K562 (cell line): ENCODE measurements around the gene GALNS. TPM values are rescaled to one million over a fixed set of nuclear protein-coding genes. Genes with fewer than 3 reads are reported as not detected.

Source experiments
- ATAC-seq: fragments of 200-7000 bp; cut with Tn5 transposase; 3 replicates; pipeline ENCODE4 v1.9.1; 2020; ENCODE audit warnings: moderate library complexity
- BruUV-seq: library from RNA; stranded (reverse); fragments of 400-500 nt; replicated peaks from 2 replicates; lab custom pipeline; 2021; lab: Mats Ljungman, UMichigan
- CTCF ChIA-PET: fragments of 300-600 bp; formaldehyde crosslinking; extraction: SDS; loops from one replicate; lab custom pipeline; 2021; ENCODE audit warnings: low intra/inter-chr PET ratio; lab: Yijun Ruan, JAX
- POLR2A ChIA-PET: fragments of 300-600, 350-650 bp; sonication (Branson Sonifier 250); formaldehyde crosslinking; extraction: SDS; loops from one replicate; lab custom pipeline; 2021; ENCODE audit warnings: antibody characterized with exemption, inconsistent platforms; lab: Yijun Ruan, JAX
- DNase-seq, 4 experiments: peaks; one replicate each; pipeline versions ENCODE4 v3.0.0 to v3.0.0-alpha.2; 2011 to 2018; ENCODE audit warnings: low spot score in 3 of 4, mixed read lengths in 3 of 4; ENCODE audit errors: extremely low read depth in 1 of 4
- FAIRE-seq: peaks from 2 replicates; lab custom pipeline; 2011; peaks lifted over from hg19 to GRCh38; lab: Jason Lieb, UNC
- H2AFZ ChIP-seq: 2 replicates; pipeline ENCODE4 v1.6.0; 2011; ENCODE audit warnings: low read depth, low read length, control low read depth, inconsistent platforms
- H3K27ac ChIP-seq: fragments of 200-600 bp; 3 replicates; pipeline ENCODE4 v1.8.0; 2011; ENCODE audit warnings: low read depth, mild to moderate bottlenecking, control low read depth, inconsistent platforms, low read length, moderate library complexity, mixed read lengths; ENCODE audit errors: extremely low read depth
- H3K27me3 ChIP-seq, 2 experiments: fragments of 300-600 bp in 1 of 2; 2 replicates in 1 of 2; 3 replicates in 1 of 2; pipeline versions ENCODE4 v1.6.0 to v1.8.0; 2011; ENCODE audit warnings: inconsistent platforms in 2 of 2, low read length in 2 of 2, mild to moderate bottlenecking in 1 of 2, mixed read lengths in 1 of 2, moderate library complexity in 1 of 2; ENCODE audit not compliant: control insufficient read depth in 2 of 2, insufficient read depth in 2 of 2
- H3K36me3 ChIP-seq: fragments of 300-600 bp; 3 replicates; pipeline ENCODE4 v1.8.0; 2011; ENCODE audit warnings: mild to moderate bottlenecking, low read length, inconsistent platforms; ENCODE audit not compliant: control insufficient read depth, insufficient read depth
- H3K4me1 ChIP-seq, 2 experiments: fragments of 200-600 bp in 1 of 2; replicated peaks in 1 of 2; 2 replicates in 1 of 2; 3 replicates in 1 of 2; pipeline versions ENCODE4 v1.5.1 to v1.8.0; 2011; ENCODE audit warnings: inconsistent platforms in 2 of 2, low read length in 2 of 2, mild to moderate bottlenecking in 1 of 2, mixed read lengths in 1 of 2, moderate library complexity in 1 of 2; ENCODE audit not compliant: control insufficient read depth in 2 of 2, insufficient read depth in 2 of 2
- H3K4me2 ChIP-seq: 2 replicates; pipeline ENCODE4 v1.6.1; 2011; ENCODE audit warnings: low read length, control low read depth, inconsistent platforms, mixed read lengths; ENCODE audit not compliant: insufficient read depth
- H3K4me3 ChIP-seq: fragments of 200-600 bp; sonication (generic), shearing (Covaris generic); 2 replicates; pipeline ENCODE4 v1.5.1; 2016; ENCODE audit warnings: control low read depth, inconsistent platforms
- H3K79me2 ChIP-seq: fragments of 200-600 bp; 3 replicates; pipeline ENCODE4 v1.8.0; 2011; ENCODE audit warnings: low read length, inconsistent platforms; ENCODE audit not compliant: control insufficient read depth, insufficient read depth
- H3K9ac ChIP-seq, 2 experiments: 2 replicates each; pipeline versions ENCODE4 v1.6.0 to v1.6.1; 2011; ENCODE audit warnings: low read depth in 2 of 2, low read length in 2 of 2, control low read depth in 1 of 2, inconsistent platforms in 1 of 2, mild to moderate bottlenecking in 1 of 2, mixed read lengths in 1 of 2; ENCODE audit not compliant: insufficient read depth in 1 of 2
- H3K9me1 ChIP-seq: one replicate; pipeline ENCODE4 v1.6.0; 2011; ENCODE audit warnings: inconsistent platforms, mild to moderate bottlenecking, low read length, moderate library complexity; ENCODE audit not compliant: control insufficient read depth, insufficient read depth
- H3K9me3 ChIP-seq: replicated peaks from 2 replicates; pipeline ENCODE4 v1.5.1; 2011; ENCODE audit warnings: low read depth, low read length, inconsistent platforms; ENCODE audit not compliant: control insufficient read depth, insufficient read depth
- H4K20me1 ChIP-seq: replicated peaks from 2 replicates; pipeline ENCODE4 v1.6.1; 2011; ENCODE audit warnings: low read length, inconsistent platforms, mixed read lengths; ENCODE audit not compliant: control insufficient read depth, insufficient read depth
- CHD2 ChIP-seq: IDR thresholded peaks from 2 replicates; pipeline ENCODE4 v1.6.1; 2011; ENCODE audit warnings: low read depth, low read length
- EGR1 ChIP-seq: fragments of 450-650 bp; conservative IDR thresholded peaks from 2 replicates; pipeline ENCODE4 v1.6.1; 2017; ENCODE audit warnings: mild to moderate bottlenecking
- HCFC1 ChIP-seq: IDR thresholded peaks from 2 replicates; pipeline ENCODE4 v1.6.1; 2012; ENCODE audit warnings: low read depth, low read length, improper control_type of control experiment
- HEY1 ChIP-seq: fragments of 250-450 bp; sonication (Bioruptor Pico); IDR thresholded peaks from 2 replicates; pipeline ENCODE4 v1.5.0; 2020; ENCODE audit warnings: mild to moderate bottlenecking, moderate library complexity, borderline replicate concordance
- MAX ChIP-seq: sonication (generic); formaldehyde crosslinking; IDR thresholded peaks from 2 replicates; pipeline ENCODE4 v1.9.0; 2022; ENCODE audit warnings: mild to moderate bottlenecking, missing genetic modification reagents
- MECOM ChIP-seq: fragments of 250-450 bp; sonication (Bioruptor Pico); IDR thresholded peaks from 2 replicates; pipeline ENCODE4 v1.8.0; 2022; ENCODE audit warnings: inconsistent platforms
- MYBL2 ChIP-seq, 2 experiments: fragments of 450-650 bp in 1 of 2; sonication (generic) in 1 of 2; formaldehyde crosslinking in 1 of 2; IDR thresholded peaks; 2 replicates each; pipeline versions ENCODE4 v1.6.1 to v1.8.1; 2017 to 2022; ENCODE audit warnings: borderline replicate concordance in 1 of 2, inconsistent platforms in 1 of 2, low read depth in 1 of 2, mild to moderate bottlenecking in 1 of 2, missing genetic modification reagents in 1 of 2, moderate library complexity in 1 of 2
- NELFE ChIP-seq: IDR thresholded peaks from 2 replicates; pipeline ENCODE4 v1.6.1; 2011; ENCODE audit warnings: mild to moderate bottlenecking; ENCODE audit not compliant: insufficient read depth, insufficient read length
- PHF21A ChIP-seq: fragments of 450-650 bp; IDR thresholded peaks from 2 replicates; pipeline ENCODE4 v1.6.1; 2017; ENCODE audit warnings: low read depth, borderline replicate concordance
- WHSC1 ChIP-seq: IDR thresholded peaks from one replicate; pipeline ENCODE4 v1.6.1; 2012; ENCODE audit warnings: low read length, control low read depth, inconsistent platforms
- ZBTB34 ChIP-seq: fragments of 250-450 bp; sonication (Bioruptor Pico); IDR thresholded peaks from 2 replicates; pipeline ENCODE4 v1.8.0; 2021; ENCODE audit warnings: mild to moderate bottlenecking, moderate library complexity
- ZNF589 ChIP-seq: fragments of 200-800 bp; sonication (Bioruptor generic); IDR thresholded peaks from 2 replicates; pipeline ENCODE4 v1.6.1; 2016; ENCODE audit warnings: low read depth, missing genetic modification characterization, missing compliant biosample characterization
- WGBS: fragments of 100-300 bp; shearing (Covaris generic); methylation state at CpG from one replicate; pipeline ENCODE4 v1.1.6; 2016; ENCODE audit warnings: low coverage, mixed read lengths; ENCODE audit not compliant: insufficient coverage; ENCODE audit errors: missing lambda C conversion rate; 5-methylcytosine and 5-hydroxymethylcytosine counted together
- in situ Hi-C: fragments of 300-500 bp; cut with MboI; formaldehyde crosslinking; loops from 4 replicates; pipeline ENCODE4 v1.15.0; 2018; ENCODE audit warnings: inconsistent platforms, mixed read lengths
- intact Hi-C: fragments of 100-400 bp; cut with micrococcal nuclease; formaldehyde crosslinking; loops from 2 replicates; pipeline ENCODE4 v1.14.2; 2022
- polyA plus RNA-seq, 8 experiments: library from polyadenylated mRNA; depleted of rRNA in 4 of 8; stranded (reverse) in 5 of 8; unstranded in 3 of 8; fragments of >200 nt; fragmentation: Nextera tagmentation in 2 of 8; fragmentation: Illumina TruSeq in 1 of 8; extraction: Ambion mirVana in 2 of 8; extraction: Trizol in 1 of 8; gene quantifications; 2 replicates each; pipeline versions ENCODE4 v1.2.1 to v1.2.3, GENCODE V29; 2011 to 2014; ENCODE audit warnings: inconsistent platforms in 1 of 8, missing spikeins in 1 of 8
- total RNA-seq, 7 experiments: library from RNA; depleted of rRNA in 6 of 7; stranded (reverse); fragments of >200 nt in 6 of 7; fragmentation: Illumina TruSeq in 2 of 7; extraction: Trizol in 2 of 7; gene quantifications; 2 replicates each; pipeline versions ENCODE4 v1.2.1 to v1.2.3, GENCODE V29; 2011 to 2021; ENCODE audit warnings: low replicate concordance in 1 of 7
- TF ChIP-seq, protein P1 (sequence below): sonication (generic); formaldehyde crosslinking; IDR thresholded peaks from 2 replicates; pipeline ENCODE4 v1.8.1; 2023; ENCODE audit warnings: mild to moderate bottlenecking, missing genetic modification reagents, moderate library complexity
- TF ChIP-seq, protein P2 (sequence below): IDR thresholded peaks from 3 replicates; pipeline ENCODE4 v1.6.1; 2011; ENCODE audit warnings: borderline replicate concordance, mild to moderate bottlenecking, moderate library complexity; ENCODE audit not compliant: insufficient read length; ENCODE audit errors: extremely low read depth

Gene GALNS
- total and polyA plus RNA-seq, 9 of the 15 experiments (the other 6 are each of a cell fraction or from before 2014, with no cell fraction given) = 0.38 to 13.2 (median 4.3) TPM

- CTCF ChIA-PET = no interaction called here
- BruUV-seq = no TSS peak
- Histone ChIP-seq H3K9me3 (no peaks in the 10 kb centered on the region), H3K4me2 (no peak overlapping the region), H3K4me3 (no peak overlapping the region), H4K20me1 (no peaks in the 10 kb centered on the region), H3K79me2 (no peaks in the 10 kb centered on the region), H3K27me3 (no peaks in the 10 kb centered on the region), H3K9me1 (no peaks in the 10 kb centered on the region), H3K4me1 (peaks cover 5 to 55% of the 10 kb centered on the region in 2 experiments), H2AFZ (no peak overlapping the region), H3K9ac (peak overlapping the region in 1 of 2 experiments; percentile 71; a peak in 2 of 4 replicates), H3K27ac (no peak overlapping the region), H3K36me3 (no peaks in the 10 kb centered on the region)
- POLR2A ChIA-PET = interaction anchor here (0.6 to 1.2 kb wide), 3 partner anchors 7 to 341 kb away, joined by 3 to 5 read pairs (median 3); no protein-coding TSS in a partner anchor
- DNase-seq (no peak), FAIRE-seq (no peak), ATAC-seq (no peak)
- TF ChIP-seq MAX (CRISPR knock-in tag) (peak; percentile 29; the same call in 1 of the 2 replicates), HEY1 (CRISPR knock-in tag) (no peak), NELFE (no peak), ZNF589 (no peak), MECOM (CRISPR knock-in tag) (no peak), MYBL2 (IDR thresholded peaks at IDR 0.05; ENCODE audit: low read depth) (no peak), MYBL2 (CRISPR knock-in tag; IDR thresholded peaks at IDR 0.05; ENCODE audit: borderline replicate concordance) (no peak), HCFC1 (no peak), CHD2 (no peak), PHF21A (no peak), WHSC1 (no peak), EGR1 (peak; percentile 27; the same call in 1 of the 2 replicates), ZBTB34 (CRISPR knock-in tag) (no peak)
- TF ChIP-seq, protein P1, sequence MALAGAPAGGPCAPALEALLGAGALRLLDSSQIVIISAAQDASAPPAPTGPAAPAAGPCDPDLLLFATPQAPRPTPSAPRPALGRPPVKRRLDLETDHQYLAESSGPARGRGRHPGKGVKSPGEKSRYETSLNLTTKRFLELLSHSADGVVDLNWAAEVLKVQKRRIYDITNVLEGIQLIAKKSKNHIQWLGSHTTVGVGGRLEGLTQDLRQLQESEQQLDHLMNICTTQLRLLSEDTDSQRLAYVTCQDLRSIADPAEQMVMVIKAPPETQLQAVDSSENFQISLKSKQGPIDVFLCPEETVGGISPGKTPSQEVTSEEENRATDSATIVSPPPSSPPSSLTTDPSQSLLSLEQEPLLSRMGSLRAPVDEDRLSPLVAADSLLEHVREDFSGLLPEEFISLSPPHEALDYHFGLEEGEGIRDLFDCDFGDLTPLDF (CRISPR knock-in tag) = no peak
- TF ChIP-seq, protein P2, sequence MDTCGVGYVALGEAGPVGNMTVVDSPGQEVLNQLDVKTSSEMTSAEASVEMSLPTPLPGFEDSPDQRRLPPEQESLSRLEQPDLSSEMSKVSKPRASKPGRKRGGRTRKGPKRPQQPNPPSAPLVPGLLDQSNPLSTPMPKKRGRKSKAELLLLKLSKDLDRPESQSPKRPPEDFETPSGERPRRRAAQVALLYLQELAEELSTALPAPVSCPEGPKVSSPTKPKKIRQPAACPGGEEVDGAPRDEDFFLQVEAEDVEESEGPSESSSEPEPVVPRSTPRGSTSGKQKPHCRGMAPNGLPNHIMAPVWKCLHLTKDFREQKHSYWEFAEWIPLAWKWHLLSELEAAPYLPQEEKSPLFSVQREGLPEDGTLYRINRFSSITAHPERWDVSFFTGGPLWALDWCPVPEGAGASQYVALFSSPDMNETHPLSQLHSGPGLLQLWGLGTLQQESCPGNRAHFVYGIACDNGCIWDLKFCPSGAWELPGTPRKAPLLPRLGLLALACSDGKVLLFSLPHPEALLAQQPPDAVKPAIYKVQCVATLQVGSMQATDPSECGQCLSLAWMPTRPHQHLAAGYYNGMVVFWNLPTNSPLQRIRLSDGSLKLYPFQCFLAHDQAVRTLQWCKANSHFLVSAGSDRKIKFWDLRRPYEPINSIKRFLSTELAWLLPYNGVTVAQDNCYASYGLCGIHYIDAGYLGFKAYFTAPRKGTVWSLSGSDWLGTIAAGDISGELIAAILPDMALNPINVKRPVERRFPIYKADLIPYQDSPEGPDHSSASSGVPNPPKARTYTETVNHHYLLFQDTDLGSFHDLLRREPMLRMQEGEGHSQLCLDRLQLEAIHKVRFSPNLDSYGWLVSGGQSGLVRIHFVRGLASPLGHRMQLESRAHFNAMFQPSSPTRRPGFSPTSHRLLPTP = no peak
- intact Hi-C loops = loop anchor here (10.0 kb wide), 1 partner anchor 187 kb away; no protein-coding TSS in a partner anchor
- WGBS = 74% methylated on average over 29 of the region's 40 CpGs
- in situ Hi-C loops = loop anchor here (10.0 kb wide), 1 partner anchor 397 kb away; the partner anchor contains the start of gene ZNF778
Observed at GRCh38 chr16:88817785-88818574, 38.8 kb downstream of the GALNS start.
